GM12875 (cell line): ENCODE data around the gene IBA57.

Source experiments
- H3K4me3 ChIP-seq: one replicate; pipeline ENCODE4 v1.5.1; 2011; ENCODE audit warnings: low read depth, low read length, control low read depth
- TF ChIP-seq, protein P1 (sequence below): IDR thresholded peaks from 2 replicates; pipeline ENCODE4 v1.5.1; 2011; ENCODE audit warnings: low read depth, mild to moderate bottlenecking, control low read depth, inconsistent platforms, low read length, moderate library complexity, borderline replicate concordance; ENCODE audit not compliant: insufficient read depth

The IBA57 gene

DNA sequence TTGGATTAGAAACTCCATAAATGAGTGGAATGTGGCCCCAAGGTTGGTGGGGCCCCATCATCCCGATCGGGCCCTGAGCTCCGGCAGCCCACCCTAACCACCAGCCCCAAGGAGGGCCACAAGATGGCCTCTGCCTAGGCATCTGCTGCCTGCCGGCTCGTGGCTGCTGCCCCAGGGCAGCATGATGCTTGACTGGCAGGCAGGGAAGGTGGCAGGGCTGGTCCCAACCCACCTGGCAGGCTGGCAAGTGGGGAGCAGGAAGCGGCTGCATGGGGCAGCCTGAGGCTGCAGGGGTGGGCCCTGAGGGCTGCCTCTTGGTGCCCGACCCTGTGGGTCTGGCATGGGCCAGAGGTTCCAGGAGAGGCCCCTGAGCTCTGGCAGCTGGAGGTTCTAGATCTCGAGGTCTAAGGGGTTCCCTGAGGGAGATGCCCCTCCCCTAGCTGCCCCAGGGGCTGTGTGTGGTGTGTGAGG, 16.6 kb upstream of the IBA57 start:
- no peak overlapping the region for H3K4me3 ChIP-seq
- TF ChIP-seq, protein P1, sequence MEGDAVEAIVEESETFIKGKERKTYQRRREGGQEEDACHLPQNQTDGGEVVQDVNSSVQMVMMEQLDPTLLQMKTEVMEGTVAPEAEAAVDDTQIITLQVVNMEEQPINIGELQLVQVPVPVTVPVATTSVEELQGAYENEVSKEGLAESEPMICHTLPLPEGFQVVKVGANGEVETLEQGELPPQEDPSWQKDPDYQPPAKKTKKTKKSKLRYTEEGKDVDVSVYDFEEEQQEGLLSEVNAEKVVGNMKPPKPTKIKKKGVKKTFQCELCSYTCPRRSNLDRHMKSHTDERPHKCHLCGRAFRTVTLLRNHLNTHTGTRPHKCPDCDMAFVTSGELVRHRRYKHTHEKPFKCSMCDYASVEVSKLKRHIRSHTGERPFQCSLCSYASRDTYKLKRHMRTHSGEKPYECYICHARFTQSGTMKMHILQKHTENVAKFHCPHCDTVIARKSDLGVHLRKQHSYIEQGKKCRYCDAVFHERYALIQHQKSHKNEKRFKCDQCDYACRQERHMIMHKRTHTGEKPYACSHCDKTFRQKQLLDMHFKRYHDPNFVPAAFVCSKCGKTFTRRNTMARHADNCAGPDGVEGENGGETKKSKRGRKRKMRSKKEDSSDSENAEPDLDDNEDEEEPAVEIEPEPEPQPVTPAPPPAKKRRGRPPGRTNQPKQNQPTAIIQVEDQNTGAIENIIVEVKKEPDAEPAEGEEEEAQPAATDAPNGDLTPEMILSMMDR, result no peak

DNA sequence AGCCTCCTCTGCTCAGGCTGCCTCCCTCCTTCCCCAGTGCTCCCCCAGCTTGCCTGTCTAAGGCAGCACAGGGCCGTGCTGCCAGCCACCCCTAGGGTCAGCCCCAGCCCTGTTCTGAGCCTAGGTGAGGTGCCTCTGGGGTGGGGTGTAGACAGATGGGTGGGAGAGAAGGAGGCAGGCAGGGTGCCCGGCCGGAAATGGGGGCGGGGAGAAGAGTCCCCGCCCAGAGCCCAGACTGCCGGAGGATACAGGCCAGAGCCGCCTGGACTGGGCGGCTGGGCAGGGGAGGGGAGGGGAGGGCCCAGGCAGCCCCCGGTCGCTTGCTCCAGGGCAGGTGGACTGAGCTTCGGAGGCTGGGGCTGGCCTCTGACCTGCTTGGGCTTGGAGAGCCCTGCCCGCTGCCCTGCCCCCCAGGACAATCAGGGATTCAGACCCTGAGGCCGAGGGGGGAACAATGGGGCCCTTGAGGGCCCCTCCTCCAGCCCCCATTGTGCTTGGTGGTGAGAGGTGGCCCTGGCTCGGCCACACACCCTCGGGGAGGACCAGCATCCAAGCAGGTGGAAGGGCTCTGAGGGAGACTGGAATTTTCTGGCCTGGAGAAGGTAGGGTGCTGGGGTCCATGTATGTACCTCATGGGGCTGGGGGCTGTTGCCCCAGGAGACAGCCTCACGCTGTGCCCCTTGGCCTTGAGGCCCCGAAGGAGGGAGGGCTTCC, 16.0 kb upstream of the IBA57 start, which contains the start of gene GJC2:
GJC2 (plus strand) TSS at position 525 of the 714 bp plus-strand sequence. CDS start 7,829 bp downstream, outside the sequence.
- H3K4me3 ChIP-seq, result no peak within 1 kb of the TSS
- TF ChIP-seq, protein P1, result no peak

DNA sequence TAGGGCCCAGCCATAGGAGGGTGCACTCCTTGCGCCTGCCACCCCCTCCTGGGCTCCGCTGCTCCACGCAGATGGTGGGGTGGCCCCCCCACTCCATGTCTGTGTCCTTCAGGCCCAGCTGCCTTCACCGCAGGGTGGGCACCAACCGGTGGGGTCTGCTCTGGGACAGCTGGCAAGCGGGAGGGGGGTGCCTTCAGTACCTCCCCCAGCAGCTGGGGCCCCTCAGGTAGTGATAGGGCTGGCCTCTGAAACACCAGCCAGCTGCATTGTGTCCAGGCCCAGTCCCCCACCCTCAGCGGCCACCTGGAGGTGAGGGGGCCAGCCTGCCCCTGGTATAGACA, 15.5 kb upstream of the IBA57 start:
- H3K4me3 ChIP-seq, result no peak overlapping the region

GRCh38 chr1:228150461-228151179, 15.0 kb upstream of the IBA57 start:
- TF ChIP-seq, protein P1, result no peak
- H3K4me3 ChIP-seq, result no peak overlapping the region

More for the DNA sequence above, 15.5 kb upstream of the IBA57 start:
- TF ChIP-seq, protein P1, result no peak

DNA sequence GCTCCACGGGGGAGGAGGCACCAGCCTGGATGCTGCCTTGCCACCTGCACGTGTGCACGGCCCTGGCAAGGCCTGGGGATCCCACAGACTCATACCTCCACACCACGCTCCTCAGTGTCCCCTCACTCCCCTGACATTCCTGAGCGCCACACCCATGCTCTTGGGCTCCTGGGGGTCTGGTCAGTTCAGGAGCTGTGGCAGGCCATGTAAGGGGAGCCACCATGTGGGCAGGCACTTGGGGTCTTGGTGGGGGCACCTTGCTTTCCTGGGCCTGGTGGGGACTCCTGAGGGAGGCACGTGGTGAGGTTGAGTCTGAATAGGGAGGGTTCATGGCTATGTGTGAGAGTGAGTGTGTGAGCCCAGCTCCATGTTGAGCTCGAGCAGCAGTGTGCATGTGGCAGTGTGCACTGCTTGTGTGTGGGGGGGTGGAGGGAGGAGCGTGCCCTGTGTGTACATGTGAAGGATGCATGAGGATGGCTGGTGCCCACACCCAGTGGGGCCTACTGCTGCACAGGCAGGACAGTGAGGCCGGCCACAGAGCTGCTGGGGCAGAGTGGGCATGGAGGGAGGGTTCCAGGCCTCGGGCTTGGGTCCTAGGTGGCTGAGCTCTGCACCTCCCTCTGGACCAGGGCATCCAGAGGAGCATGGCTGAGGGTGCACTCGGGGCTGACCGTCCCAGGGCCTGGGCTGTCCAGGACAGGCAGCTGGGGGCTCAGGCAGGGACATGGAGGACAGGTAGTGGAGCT, 14.3 kb upstream of the IBA57 start:
- H3K4me3 ChIP-seq, result no peak overlapping the region
- TF ChIP-seq, protein P1, result no peak

DNA sequence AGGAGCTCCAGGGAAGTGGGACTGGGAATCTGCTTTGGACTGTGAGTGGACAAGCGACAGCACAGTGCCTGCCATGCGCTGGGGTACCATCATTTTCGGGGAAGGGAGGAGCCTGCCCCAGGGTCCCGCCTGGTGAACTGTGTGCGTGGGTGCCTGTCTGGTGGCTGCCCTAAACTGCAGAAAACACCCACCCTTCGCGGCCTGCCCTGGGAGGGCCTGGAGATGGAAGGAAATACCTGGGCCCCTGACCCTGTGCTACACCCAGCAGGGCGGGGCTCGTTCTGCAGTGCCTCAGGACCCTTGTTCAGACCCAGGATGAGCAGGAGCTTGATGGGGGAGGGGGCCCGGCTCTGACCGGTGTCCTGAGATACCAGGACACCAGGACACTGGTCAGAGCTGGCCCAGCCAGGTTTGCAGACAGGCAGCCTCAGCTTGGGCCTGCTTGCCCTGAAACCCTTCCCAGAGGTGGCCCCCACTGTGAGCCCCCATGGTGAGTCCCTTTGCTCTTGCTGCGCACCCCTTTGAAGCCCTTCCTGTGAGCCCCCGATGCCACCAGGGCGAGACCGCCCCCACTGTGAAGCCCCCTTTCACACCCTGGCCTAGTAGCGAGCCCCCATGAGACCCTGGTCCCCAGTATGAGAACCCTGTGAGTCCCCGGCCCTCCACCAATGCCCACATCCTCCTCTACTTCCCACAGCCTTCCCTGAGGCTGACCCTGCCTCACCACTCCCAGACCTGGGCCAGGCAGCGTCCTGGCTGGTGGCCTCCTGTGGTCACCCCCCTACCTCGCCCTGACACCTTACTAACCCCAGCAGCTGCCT, 13.3 kb upstream of the IBA57 start:
- TF ChIP-seq, protein P1, result no peak
- no peak overlapping the region for H3K4me3 ChIP-seq
